ENCODE data around the gene BTBD9.

GRCh38 chr6:38151580-38152500 lies 487.9 kb downstream of the BTBD9 start:
- TF ChIP-seq POLR2A (IDR thresholded peaks at IDR 0.05) (no peak), CTCF (IDR thresholded peaks at IDR 0.05 in 4 of 5, conservative IDR thresholded peaks at IDR 0.05 in 1 of 5) (no peak)
